ENCODE measurements around the gene HOMER3.
A peak's percentile ranks its signal among the peaks of the same experiment; 100 is the strongest.

HOMER3 gene

GRCh38 chr19:18940769-18941627 lies at the start of gene HOMER3:
HOMER3 (minus strand) TSS chr19:18941217; CDS start chr19:18938982, 2,235 bp downstream.
- TF ChIP-seq CTCF (IDR thresholded peaks at IDR 0.05; ENCODE audit: low read depth, low read length, missing control alignments), result peak; percentile 33
- DNase-seq (ENCODE audit: low read depth), result no peak
- H3K4me3 ChIP-seq (ENCODE audit: low read depth, low read length), result peak within 1 kb of the TSS; percentile 43

GRCh38 chr19:18990128-18990708 lies 49.2 kb upstream of the HOMER3 start:
- DNase-seq (ENCODE audit: low read depth), result no peak
- H3K4me3 ChIP-seq (ENCODE audit: low read depth, low read length), result no peak overlapping the region
- no peak for TF ChIP-seq CTCF (IDR thresholded peaks at IDR 0.05; ENCODE audit: low read depth, low read length, missing control alignments)

DNA sequence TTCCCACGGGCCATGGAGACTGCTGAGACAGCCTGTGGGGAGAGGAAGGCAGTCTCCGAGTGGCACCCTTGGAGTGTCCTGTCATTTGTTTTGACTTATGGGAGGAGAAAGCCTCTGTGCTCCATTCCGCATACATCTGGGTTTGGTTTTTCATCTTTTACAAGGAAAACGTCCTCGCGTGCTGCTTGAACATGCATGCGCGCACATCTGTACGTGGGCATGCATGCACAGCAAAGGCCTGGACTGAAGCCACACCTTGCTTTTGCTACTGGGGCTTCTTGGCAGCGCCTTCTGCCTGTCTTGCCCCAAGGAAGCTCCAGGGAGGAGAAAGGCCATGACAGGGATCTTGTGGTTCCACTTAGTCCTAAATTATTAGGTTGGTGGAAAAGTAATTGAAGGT lies 48.3 kb upstream of the HOMER3 start:
- no peak overlapping the region for H3K4me3 ChIP-seq (ENCODE audit: low read depth, low read length)
- no peak for TF ChIP-seq CTCF (IDR thresholded peaks at IDR 0.05; ENCODE audit: low read depth, low read length, missing control alignments)
- DNase-seq (ENCODE audit: low read depth), result no peak

DNA sequence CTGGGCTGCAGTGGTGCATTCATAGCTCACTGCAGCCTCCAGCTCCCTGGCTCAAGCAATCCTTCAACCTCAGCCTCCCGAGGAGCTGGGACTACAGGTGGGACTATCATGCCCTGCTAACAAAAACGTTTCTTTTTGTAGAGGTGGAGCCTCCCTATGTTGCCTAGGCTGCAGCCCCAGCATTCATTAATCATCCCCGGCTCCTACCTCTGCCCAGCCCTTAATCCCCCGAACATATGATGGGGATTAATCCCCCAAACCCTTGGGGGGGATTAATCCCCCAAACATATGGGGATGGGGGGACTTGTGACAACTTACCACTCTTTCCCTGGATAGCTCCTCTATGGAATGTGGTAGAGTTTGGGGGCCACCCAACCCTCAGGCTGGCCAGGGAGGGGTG lies 46.4 kb upstream of the HOMER3 start:
- no peak overlapping the region for H3K4me3 ChIP-seq (ENCODE audit: low read depth, low read length)
- no peak for TF ChIP-seq CTCF (IDR thresholded peaks at IDR 0.05; ENCODE audit: low read depth, low read length, missing control alignments)
- DNase-seq (ENCODE audit: low read depth), result no peak

DNA sequence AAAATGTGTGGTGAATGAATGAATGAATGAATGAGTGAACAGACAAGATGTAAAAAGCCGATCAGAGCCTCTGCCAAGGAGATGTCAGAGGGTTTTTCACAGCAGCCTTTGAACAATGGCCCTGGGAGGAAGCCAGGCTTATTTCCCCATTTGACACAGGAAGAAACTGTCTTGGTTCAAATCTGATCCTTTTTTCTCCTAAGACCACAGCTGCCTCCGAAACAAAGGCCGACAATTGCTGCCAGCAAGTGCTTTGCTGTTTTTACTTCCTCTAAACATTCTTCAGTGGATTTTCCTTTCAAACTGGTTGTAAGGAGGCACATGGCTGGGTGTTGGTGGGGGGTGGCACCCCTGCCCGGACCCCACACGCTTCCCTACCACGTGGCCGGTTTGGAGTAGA lies 44.2 kb upstream of the HOMER3 start:
- DNase-seq (ENCODE audit: low read depth), result no peak
- TF ChIP-seq CTCF (IDR thresholded peaks at IDR 0.05; ENCODE audit: low read depth, low read length, missing control alignments), result no peak
- no peak overlapping the region for H3K4me3 ChIP-seq (ENCODE audit: low read depth, low read length)

- TF ChIP-seq CTCF (IDR thresholded peaks at IDR 0.05; ENCODE audit: low read depth, low read length, missing control alignments), result no peak
- DNase-seq (ENCODE audit: low read depth), result no peak
- no peak overlapping the region for H3K4me3 ChIP-seq (ENCODE audit: low read depth, low read length)
Observed at GRCh38 chr19:18984251-18984650, 43.2 kb upstream of the HOMER3 start.

Data from GM12864 (cell line).